CD4-positive, alpha-beta T cell treated with Interleukin-6 at 100 ng/mL for 8 hours (primary cell): ENCODE data around the gene PEX14.
"Not testable (repeated sequence)": the region's sequence is repeated elsewhere in the genome, so short reads cannot be mapped to it uniquely, and the experiment has no call there.

Experiments used
- DNase-seq: peaks from one replicate; pipeline ENCODE4 v3.0.0-alpha.2; 2020; ENCODE audit warnings: mixed read lengths, low spot score

PEX14 gene, protein sequence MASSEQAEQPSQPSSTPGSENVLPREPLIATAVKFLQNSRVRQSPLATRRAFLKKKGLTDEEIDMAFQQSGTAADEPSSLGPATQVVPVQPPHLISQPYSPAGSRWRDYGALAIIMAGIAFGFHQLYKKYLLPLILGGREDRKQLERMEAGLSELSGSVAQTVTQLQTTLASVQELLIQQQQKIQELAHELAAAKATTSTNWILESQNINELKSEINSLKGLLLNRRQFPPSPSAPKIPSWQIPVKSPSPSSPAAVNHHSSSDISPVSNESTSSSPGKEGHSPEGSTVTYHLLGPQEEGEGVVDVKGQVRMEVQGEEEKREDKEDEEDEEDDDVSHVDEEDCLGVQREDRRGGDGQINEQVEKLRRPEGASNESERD

DNA sequence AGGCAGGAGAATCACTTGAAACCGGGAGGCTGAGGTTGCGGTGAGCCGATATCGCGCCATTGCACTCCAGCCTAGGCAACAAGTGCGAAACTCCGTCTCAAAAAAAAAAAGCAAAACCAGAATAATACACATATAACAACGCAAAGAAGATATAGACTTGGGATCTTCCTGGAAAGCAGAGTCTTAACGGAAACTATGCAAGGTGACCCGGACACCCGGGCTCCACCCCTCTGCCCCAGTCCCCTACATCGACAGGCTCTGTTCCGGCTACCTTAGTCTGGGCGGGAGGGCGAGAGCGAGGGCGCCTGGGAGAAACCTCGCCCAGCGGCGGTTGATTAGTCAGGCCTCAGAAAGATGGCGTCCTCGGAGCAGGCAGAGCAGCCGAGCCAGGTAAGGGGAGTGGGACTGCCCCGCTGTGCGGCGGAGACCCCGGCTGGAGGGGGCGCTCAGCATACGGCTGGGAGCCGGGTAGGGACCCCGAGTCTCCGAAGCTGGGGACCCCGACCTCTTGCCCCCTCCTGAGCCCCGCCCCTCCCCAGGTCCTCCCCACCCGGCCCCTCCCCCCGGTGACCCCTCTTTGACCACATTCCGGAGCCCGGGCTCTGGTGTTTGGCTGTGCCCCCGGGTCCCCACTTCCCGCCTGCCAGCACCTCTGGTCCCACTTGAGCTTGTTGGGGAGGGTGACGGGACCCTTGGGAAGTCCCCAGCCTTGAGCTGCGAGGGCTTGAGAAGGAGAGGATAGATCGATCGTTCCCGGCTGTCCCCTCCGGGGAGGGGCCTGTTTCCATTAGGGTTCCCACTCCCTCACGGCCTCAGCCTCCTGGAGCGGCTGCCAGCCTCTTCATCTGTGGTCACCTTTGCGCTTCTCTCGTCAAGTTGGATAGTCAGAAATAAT is at the start of gene PEX14:
Gene PEX14 (plus strand): TSS at position 338 of the 895 bp plus-strand sequence. CDS start 17 bp downstream, at position 355.
- peak; percentile 80 for DNase-seq

DNA sequence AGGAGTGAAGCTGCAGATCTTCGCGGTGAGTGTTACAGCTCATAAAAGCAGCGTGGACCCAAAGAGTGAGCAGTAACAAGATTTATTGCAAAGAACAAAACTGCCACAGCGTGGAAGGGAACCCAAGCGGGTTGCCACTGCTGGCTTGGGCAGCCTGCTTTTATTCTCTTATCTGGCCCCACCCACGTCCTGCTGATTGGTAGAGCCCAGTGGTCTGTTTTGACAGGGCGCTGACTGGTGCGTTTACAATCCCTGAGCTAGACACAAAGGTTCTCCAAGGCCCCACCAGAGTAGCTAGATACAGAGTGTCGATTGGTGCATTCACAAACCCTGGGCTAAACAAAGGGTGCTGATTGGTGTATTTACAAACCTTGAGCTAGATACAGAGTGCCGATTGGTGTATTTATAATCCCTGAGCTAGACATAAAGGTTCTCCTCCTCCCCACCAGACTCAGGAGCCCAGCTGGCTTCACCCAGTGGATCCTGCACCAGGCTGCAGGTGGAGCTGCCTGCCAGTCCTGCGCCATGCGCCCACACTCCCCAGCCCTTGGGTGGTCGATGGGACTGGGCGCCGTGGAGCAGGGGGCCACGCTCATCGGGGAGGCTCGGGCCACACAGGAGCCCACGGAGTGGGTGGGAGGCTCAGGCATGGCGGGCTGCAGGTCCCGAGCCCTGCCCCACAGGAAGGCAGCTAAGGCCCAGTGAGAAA is 48.8 kb upstream of the PEX14 start:
- not testable (repeated sequence) for DNase-seq

DNA sequence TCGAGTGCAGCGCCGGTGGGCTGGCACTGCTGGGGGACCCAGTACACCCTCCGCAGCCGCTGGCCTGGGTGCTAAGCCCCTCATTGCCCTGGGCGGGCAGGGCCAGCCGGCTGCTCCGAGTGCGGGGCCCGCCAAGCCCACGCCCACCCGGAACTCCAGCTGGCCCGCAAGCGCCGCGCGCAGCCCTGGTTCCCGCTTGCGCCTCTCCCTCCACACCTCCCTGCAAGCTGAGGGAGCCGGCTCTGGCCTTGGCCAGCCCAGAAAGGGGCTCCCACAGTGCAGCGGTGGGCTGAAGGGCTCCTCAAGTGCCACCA is 48.3 kb upstream of the PEX14 start:
- DNase-seq, result not testable (repeated sequence)

DNA sequence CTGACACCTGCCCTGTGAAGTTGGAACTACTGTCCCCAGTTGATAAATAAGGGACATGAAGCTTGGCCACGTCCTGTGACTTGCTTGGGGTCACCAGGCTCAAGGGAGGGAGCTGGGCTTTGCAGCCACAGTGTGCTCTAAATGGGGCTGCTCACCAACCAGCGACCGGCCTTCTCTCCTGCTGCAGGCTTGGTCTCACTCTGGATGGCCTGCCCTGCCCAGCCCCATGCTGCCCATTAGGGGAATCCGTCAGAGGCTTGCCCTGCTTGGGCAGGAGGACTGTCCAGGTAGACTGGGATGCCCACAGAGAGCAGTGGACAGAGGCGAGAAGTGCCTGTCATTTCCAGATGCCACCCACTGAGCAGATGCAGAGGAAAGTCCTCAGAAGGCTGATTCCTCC is 45.8 kb upstream of the PEX14 start:
- DNase-seq, result no peak

DNA sequence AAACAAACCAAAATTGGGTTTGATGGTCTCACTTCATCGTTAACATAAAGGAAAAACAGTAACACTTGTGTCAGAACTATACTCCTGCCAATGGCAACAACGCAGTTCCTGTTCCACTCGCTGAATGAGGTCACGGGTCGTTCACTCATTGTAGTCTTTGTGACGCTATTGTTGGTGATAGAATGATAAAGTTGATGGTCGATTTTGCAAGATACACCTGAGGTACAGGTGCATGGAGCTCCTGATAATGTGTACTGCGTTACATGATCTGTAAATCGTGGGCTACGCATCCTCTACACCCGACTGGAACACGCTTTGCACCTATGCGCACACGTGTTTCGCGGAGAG is 44.9 kb upstream of the PEX14 start:
- no peak for DNase-seq

DNA sequence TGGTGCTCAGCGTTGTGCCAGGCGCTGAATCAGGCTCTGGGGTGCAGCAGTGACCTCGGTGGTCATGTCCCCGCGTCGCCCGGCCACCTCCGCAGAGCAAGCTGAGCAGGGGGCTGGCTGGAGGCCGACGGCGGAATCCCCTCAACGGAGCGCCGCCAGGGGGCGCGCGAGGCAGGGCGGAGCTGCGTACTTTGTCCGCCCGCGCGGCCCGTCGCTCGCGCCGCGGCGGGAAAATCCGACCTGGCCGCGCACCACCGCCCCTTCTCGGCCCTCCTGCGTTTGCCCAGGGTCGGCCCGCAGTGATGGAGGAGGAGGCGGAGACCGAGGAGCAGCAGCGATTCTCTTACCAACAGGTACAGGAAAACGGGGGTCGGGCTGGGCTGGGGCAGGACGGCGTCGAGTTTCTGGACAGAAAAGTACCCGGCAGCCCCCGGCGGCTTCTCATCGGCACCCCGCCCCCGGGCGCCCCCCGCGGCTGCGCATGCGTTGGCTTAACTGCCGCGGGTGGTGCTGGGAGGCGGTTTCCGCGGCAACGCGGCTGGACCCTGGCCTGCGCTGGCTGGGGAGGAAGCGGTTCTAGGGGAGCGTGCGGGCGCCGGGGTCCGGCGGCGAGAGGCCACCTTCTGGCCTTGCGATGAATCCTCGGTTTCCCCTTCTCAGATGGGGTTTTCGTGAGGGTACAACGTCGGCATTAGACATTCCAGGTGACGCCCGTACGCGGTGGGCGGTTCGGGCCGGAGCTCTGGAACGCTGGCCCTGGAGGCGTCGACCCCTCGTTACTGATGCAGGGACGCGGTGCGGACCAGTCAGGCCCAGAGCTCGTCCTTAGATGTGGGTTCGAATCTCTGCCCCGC is 44.3 kb upstream of the PEX14 start, which contains the start of gene CENPS:
Gene CENPS (plus strand): TSS at position 218 of the 854 bp plus-strand sequence. CDS start 85 bp downstream, at position 303.
- peak; percentile 90 for DNase-seq

DNA sequence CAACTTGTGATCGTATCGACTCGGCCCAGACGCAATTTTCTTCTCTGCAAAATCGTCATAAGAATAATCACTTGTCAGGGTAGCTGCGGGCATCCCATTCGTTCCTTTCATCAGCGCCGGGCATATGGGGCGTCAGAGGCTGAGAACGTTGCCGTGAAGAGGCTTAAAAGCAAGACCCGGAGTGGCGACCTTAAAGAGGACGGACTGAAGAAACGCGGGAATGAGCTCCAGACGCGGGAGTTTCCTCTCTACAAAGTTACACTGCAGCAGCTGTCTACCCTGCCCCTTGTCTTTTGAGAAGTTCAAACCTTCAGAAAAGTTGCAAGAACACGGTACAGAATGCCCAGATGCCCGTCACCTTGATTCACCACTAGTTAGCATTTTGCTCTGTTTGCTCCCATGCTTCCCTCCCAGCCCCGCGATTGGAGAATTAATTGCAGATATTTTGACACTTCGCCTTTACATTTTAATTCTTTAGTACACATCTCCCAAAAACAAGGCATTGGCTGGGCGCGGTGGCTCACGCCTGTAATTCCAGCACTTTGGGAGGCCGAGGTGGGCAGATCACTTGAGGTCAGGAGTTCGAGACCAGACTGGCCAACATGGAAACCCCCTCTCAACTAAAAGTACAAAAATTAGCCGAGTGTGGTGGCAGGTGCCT is 43.5 kb upstream of the PEX14 start:
- DNase-seq, result no peak

DNA sequence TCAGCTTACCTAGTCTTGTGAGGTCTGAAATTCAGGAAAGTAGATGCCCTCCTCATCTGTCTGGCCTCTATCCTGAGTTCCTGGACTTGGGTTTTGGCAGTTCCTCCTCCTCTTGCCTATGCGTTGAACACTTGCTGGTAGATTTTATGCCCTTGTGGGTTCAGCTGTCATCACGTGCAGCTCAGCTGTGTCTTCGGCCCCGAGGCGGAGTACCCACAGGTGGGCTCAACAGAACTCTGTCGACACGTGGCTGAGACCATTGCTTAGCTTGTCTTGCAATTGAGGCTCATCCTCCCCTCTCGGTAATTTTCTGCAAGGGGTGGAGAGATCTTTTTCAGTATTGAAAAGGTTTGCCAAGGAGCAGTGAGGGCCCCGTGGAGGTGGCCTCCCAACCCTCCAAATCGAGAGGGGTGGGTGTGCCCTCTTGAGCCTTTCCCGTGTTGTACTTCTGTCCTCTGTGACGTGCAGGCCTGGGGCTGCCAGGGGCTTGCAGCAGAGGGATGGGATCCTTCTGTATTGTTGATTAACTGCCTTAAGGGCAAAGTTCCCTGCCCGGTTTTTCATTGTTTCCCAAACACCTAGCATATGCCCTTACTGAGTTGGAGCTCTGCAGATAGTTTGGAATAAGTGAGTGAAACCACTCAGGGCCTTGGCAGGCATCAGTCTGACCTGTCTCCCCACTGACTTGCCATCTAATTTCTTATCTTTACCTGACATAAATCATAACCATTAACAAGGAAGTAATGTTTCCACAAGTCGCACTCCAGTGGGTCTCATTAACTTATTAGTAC is 41.6 kb upstream of the PEX14 start:
- DNase-seq, result no peak

DNA sequence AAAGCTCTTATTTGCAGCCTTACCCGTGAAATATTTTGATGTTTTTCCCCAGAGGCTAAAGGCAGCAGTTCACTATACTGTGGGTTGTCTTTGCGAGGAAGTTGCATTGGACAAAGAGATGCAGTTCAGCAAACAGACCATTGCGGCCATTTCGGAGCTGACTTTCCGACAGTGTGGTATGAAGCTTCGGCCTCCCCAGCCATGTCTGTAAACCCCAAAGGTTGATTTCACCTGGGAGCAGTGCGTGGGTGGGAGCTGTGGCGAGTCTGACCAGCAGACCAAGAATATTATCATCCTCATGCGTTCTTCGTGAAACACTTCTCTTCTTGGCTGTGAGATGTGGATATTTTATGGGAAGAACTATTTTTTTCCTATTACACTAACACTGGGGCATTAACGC is 41.0 kb upstream of the PEX14 start:
- no peak for DNase-seq

DNA sequence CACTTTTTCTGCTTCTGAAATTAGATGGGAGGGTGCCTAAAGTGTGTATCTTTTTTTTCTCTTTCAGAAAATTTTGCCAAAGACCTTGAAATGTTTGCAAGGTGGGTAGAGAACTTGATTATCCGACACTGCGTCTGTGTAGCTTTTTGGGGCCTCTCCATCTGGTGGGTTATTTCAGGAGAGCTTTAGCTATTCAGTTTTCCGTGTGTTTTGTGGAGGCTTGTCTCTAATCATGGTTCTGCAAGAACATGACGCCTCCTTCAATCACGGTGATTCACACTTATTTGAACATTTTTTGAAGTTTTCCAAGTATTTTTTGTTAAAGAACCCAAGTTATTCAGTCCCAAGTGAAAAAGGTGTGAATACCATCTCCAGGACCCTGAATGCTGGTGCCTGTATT is 40.2 kb upstream of the PEX14 start:
- no peak for DNase-seq

DNA sequence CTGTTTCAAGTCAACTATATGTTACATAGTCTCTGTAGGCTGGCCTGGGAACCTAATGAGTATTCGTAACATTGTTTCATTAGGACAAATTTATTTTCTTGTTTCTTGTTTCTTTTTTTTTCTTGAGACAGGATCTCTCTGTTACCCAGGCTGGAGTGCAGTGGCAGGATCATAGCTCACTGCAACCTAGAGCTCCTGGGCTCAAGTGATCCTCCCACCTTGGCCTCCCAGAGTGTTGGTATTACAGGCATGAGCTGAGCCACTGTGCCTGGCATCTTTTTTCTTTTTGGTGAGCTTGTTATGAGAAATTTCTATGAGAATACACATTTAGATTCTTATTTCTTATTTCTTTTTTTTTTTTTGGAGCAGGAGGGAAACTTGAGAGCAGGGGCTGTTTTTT is 37.7 kb upstream of the PEX14 start:
- DNase-seq, result no peak

DNA sequence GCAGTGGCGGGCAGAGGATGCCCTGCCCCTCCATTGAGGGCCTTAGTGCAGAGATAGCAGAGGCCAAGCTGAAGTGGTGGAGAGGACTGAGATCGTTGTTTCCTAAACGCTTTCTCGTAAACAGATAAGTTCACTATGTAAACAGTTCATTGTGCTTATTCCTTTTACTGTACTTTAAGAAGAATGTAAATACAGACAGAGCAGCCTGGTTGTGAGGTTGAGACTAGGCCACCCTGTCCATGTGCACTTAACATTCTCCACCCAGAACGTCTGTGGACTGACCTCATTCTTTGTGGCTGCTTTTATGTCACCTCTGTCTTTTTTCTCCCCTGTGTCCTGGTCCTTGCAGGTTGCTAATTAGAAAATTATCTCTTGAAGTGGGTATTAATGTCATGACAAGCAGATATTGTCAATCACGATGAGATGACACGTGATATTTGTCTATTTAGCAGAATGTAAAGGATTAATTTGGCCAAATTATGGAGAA is 36.0 kb upstream of the PEX14 start:
- no peak for DNase-seq

DNA sequence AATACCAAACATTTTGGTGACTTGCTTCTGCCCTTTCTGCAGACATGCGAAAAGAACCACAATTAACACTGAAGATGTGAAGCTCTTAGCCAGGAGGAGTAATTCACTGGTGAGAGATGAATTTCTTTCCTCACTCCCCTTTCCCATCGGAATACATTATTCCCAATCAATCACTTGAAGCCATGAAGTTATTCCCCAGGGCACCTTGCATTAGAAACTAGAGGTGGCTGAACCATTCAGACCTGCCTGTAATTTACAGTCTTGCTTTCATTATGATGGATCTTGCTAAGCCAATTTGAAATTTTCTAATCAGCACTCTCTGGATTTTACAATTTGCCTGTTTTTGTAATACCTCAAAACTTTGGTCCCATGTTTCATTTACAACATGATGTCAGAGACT is 34.4 kb upstream of the PEX14 start:
- no peak for DNase-seq

DNA sequence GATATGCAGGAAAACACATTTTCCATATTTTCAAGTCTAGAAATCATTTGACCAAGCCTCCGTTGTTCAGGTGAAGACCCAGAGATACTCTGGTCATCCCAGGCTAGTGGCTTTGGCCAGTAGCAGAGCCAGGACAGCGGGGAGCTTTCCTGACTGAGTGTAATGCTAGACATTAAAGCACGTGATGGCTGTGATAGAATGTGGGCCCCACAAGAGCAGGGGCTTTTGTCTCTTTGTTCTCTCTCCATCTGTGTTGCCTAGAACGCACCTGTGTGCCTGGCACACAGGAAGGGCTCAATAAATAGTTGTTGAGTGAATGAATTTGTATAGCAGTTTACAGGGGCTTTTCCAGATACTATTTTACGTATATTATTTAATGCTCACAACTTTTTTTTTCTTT is 34.0 kb upstream of the PEX14 start:
- DNase-seq, result no peak

DNA sequence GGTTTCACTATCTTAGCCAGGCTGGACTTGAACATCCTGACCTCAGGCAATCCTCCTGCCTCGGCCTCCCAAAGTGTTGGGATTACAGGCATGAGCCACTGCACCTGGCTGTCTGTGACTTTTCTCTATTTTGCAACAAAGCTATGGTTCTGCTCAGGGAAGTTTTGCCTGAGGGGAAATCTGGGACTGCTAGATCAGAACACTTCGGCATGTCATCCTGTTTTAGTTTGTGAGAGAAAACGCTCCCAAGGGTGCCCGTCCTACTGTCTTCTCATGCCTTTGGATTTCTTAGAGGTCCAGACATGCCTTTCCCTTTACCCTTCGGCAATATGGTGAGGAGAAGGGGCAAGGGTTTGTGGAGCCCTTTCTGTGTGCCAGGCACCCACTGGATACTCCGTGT is 30.5 kb upstream of the PEX14 start:
- no peak for DNase-seq

DNA sequence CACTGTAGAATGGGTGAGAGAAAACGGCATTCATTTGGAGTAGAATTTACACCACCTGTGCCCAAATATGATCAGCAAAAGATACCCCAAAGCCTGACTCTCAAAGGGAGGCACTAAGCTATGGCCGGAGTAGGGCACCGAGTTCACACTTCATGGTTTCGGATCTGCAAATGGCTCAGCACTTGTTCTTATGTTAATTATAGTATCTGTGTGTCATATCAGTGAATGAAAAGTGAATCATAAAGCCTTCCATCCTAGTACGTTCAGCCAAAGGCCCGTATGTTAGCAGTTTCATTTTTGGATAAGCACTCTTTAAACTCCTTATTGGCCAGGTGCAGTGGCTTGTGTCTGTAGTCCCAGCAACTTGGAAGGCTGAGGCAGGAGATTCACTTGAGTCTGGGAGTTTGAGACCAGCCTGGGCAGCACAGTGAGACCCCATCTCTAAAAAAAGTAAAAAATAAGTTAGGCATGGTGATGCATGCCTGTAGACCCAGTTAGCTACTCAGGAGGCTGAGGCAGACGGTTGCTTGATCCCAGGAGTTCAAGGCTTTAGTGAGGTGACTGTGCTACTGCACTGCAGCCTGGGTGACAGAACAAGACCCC is 29.9 kb upstream of the PEX14 start:
- no peak for DNase-seq

DNA sequence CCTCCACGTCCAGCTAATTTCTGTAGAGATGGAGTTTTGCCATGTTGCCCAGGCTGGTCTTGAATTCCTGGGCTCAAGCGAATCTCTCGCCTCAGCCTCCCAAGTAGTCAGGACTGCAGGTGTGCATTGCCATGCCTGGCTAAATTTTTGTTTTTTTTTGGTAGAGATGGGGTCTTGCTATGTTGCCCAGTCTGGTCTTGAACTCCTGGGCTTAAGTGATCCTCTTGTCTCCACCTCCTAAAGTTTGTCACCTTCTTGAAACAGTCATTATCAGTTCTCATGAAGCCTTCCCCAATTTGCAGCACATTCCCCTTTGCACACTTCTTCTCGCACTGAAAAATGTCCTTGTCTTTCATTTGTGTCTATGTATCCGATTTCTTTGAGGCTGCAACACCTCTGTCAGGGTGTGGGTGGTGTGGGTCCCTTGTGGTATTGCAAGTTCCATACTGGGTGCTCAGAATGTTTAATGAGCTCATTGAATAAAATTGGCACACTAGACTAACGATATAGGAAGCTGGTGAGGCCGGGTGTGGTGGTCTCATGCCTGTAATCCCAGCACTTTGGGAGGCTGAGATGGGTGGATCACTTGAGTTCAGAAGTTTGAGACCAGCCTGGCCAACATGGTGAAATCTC is 27.8 kb upstream of the PEX14 start:
- no peak for DNase-seq

DNA sequence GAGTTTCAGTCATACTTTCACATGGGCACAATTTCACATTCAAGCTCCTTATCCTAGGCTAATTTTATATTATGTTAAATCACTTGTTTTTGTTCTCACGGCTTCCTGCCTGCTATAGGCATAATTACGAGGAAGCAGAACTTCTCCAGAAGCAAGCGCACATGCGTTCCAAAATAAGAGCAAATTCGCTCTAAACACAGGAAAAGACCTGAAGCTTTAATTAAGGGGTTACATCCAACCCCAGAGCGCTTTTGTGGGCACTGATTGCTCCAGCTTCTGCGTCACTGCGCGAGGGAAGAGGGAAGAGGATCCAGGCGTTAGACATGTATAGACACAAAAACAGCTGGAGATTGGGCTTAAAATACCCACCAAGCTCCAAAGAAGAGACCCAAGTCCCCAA is 25.0 kb upstream of the PEX14 start, which contains the start of gene CORT:
Gene CORT (plus strand): TSS at position 281 of the 400 bp plus-strand sequence. CDS start 193 bp downstream, outside the sequence.
- no peak for DNase-seq

DNA sequence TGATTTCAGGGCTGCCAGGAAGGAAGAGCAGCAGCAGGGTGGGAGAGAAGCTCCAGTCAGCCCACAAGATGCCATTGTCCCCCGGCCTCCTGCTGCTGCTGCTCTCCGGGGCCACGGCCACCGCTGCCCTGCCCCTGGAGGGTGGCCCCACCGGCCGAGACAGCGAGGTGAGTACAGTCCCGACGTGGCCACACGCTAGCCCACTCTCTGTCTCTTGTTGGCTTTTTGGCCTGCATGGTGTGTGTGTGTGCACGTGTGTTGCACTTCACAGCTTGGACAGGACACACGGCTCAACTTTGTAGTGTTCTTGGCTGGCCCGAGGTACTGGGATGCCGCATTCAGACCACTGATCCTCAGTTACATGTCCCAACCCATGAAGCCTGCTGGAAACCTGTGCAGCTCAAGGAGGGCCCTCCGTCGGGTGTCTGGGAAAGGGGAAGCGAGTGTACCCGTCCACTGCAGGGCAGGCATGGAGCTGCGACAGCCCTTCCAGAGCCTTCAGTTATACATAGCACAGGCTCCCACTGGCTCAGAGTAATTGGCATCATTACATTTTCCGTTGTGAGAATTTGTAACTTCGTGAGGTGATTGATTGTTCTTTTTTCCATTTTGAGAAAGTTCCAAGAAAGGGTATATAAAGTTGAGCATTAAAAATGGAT is 24.5 kb upstream of the PEX14 start:
- DNase-seq, result no peak
